AG04450 (cell line): ENCODE measurements around the gene NEMP1. TPM values are rescaled to one million over a fixed set of nuclear protein-coding genes. Genes with fewer than 3 reads are reported as not detected.
A peak's percentile ranks its signal among the peaks of the same experiment; 100 is the strongest.

ENCODE experiments used
- CTCF ChIA-PET: fragments of 300-600, 350-600 bp; formaldehyde crosslinking; extraction: SDS; loops from one replicate; lab custom pipeline; 2022; ENCODE audit warnings: antibody characterized with exemption, inconsistent platforms; lab: Charles Lee
- POLR2A ChIA-PET: fragments of 350-600 bp; formaldehyde crosslinking; extraction: SDS; loops from one replicate; lab custom pipeline; 2021; ENCODE audit warnings: antibody characterized with exemption, inconsistent platforms; lab: Yijun Ruan, JAX
- DNase-seq: peaks from one replicate; pipeline ENCODE4 v3.0.0-alpha.2; 2011; ENCODE audit warnings: low read depth, low spot score
- H3K27ac ChIP-seq: one replicate; pipeline ENCODE4 v1.5.1; 2012; ENCODE audit warnings: low read depth, low read length, control low read depth
- H3K27me3 ChIP-seq: one replicate; pipeline ENCODE4 v1.6.0; 2012; ENCODE audit warnings: low read length; ENCODE audit not compliant: control insufficient read depth, insufficient read depth
- H3K4me3 ChIP-seq: 2 replicates; pipeline ENCODE4 v1.5.1; 2011; ENCODE audit warnings: mild to moderate bottlenecking, low read depth, low read length, control low read depth
- H3K9me3 ChIP-seq: 2 replicates; pipeline ENCODE4 v1.5.1; 2012; ENCODE audit warnings: low read length; ENCODE audit not compliant: control insufficient read depth, insufficient read depth
- polyA plus RNA-seq: library from polyadenylated mRNA; depleted of rRNA; stranded (reverse); fragments of >200 nt; gene quantifications from 2 replicates; pipeline ENCODE4 v1.2.3, GENCODE V29; 2011
- TF ChIP-seq, protein P1 (sequence below): IDR thresholded peaks from 2 replicates; pipeline ENCODE4 v1.5.1; 2011; ENCODE audit warnings: low read depth, low read length, control low read depth, inconsistent platforms

The NEMP1 gene
- polyA plus RNA-seq, 1 experiment: 11.9 TPM

DNA sequence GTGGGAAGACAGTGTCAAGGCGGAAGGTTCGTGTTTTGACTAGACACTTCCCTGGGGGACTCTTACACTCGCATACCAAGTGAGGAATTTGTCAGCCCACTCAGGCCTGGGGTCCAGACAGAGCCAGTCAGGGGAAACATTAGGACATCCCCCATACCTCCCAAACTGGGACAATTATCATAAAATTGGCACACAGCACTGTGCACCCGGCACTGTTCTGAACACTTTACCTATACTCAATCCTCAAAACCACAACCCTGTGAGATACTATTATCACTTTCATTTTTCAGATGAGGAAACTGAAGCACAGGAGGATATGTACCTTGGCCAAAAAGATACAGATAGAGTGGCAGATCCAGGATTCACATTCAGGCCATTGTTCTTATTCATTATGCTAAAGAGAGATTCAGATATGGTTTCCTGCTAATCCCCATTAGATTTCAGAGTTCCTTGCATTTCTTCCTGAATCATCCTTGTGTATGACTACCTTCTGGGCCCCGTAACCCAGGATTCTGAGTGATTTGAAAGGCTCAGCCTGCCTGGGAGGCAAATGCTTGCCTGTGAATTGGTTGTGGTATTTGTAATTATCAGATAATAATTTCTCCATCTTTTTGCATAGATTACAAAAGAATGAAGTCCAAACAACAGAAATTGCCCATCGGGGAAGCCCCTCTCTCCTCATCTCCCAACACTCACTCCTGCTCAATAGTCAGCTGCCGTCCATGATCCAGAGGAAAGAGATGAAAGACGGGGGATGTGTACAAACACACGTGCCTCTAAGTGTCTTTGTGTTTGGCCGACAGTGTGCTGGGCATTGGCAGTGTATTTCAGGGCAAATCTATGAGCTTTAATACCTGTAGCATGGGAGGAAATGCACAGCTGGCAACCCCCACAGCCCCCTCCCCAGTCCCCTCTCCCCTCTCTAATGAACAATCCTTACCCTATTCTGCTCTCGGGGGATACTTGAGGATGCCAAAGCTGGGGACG is 66.9 kb downstream of the NEMP1 start:
- ChIA-PET CTCF (interaction anchor here (15.4 kb wide), 1 partner anchor 48 kb away, joined by 273 read pairs; no protein-coding TSS in a partner anchor), POLR2A (no interaction called here)
- TF ChIP-seq, protein P1, sequence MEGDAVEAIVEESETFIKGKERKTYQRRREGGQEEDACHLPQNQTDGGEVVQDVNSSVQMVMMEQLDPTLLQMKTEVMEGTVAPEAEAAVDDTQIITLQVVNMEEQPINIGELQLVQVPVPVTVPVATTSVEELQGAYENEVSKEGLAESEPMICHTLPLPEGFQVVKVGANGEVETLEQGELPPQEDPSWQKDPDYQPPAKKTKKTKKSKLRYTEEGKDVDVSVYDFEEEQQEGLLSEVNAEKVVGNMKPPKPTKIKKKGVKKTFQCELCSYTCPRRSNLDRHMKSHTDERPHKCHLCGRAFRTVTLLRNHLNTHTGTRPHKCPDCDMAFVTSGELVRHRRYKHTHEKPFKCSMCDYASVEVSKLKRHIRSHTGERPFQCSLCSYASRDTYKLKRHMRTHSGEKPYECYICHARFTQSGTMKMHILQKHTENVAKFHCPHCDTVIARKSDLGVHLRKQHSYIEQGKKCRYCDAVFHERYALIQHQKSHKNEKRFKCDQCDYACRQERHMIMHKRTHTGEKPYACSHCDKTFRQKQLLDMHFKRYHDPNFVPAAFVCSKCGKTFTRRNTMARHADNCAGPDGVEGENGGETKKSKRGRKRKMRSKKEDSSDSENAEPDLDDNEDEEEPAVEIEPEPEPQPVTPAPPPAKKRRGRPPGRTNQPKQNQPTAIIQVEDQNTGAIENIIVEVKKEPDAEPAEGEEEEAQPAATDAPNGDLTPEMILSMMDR: no peak
- no peak overlapping the region for H3K4me3 ChIP-seq
- no peak for DNase-seq
- H3K27me3 ChIP-seq: peaks cover 43% of the 10 kb centered on the region
- no peak overlapping the region for H3K27ac ChIP-seq
- no peaks in the 10 kb centered on the region for H3K9me3 ChIP-seq

DNA sequence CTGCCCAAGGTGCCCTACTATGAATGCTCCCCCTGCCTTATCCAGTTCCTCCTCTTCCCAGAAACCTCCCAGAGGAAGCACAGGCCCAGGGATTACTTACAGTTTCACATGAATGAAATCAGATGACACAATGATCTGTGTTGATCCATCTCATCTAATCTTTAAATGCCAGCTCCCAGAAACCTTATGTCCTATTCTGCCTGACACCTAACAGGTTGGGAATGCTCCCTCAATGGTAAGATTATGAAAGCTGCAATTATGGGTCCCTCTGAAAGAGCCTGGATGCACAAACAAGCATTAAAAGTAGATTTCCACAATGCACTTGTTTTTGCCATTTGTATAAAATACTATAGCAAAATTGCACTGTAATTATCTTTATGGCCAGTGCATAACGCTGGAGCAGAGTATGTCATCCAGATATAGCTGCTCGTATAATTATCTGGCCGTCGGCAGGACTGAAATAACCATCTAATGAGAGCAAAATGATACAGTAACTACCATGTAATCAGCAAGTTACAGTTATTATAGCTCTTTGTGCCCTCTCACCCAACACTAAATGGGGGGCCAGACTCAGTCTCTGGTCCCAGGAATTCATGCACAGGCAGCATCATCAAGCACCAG is 67.9 kb downstream of the NEMP1 start:
- TF ChIP-seq, protein P1: no peak
- ChIA-PET CTCF (interaction anchor here (15.4 kb wide), 1 partner anchor 49 kb away, joined by 273 read pairs; no protein-coding TSS in a partner anchor), POLR2A (no interaction called here)
- Histone ChIP-seq H3K9me3 (no peaks in the 10 kb centered on the region; the same call in 1 of the 2 replicates), H3K27ac (no peak overlapping the region), H3K4me3 (no peak overlapping the region), H3K27me3 (peaks cover 34% of the 10 kb centered on the region)
- no peak for DNase-seq

DNA sequence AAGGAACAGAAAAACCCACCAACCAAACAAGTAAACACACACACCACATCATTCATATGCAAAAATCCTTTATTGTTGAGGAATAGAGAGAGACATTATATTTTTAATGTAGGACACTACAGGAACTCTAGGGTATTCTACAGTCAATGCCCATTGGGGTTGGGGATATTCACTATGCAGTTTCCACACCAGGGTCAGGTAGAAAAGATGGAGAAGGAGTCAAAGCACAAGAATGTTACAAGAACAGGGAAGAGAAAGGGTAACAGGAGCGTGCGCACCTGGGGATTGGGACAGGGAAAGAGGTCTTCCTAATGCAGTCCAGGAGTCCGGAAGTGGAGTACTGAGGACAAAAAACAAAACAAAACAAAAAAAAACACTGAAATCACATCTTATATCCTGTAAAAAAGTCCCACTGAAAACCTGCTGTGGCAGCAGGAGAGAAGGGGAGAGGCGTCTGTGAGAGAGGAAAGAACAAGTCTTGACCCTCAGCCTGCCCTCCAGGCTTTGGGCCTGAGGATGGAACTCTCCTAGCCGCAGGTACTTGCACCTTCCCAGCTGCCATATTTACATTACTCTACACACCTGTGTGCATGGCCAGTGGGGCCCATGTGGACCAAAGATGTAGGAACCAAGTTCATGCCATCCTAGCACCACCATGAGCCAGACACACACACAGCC is 68.5 kb downstream of the NEMP1 start:
- TF ChIP-seq, protein P1: no peak
- H3K27me3 ChIP-seq: peaks cover 27% of the 10 kb centered on the region
- CTCF ChIA-PET: interaction anchor here (2.1 to 15.4 kb wide), 3 partner anchors 7 to 102 kb away, joined by 7 to 273 read pairs (median 15); partner anchors contain the start of genes STAT6 and TAC3
- no peak overlapping the region for H3K4me3 ChIP-seq
- no peak overlapping the region for H3K27ac ChIP-seq
- no peak for DNase-seq
- H3K9me3 ChIP-seq: no peaks in the 10 kb centered on the region; the same call in 1 of the 2 replicates
- POLR2A ChIA-PET: interaction anchor here (1.1 kb wide), 1 partner anchor 102 kb away, joined by 6 read pairs; no protein-coding TSS in a partner anchor

DNA sequence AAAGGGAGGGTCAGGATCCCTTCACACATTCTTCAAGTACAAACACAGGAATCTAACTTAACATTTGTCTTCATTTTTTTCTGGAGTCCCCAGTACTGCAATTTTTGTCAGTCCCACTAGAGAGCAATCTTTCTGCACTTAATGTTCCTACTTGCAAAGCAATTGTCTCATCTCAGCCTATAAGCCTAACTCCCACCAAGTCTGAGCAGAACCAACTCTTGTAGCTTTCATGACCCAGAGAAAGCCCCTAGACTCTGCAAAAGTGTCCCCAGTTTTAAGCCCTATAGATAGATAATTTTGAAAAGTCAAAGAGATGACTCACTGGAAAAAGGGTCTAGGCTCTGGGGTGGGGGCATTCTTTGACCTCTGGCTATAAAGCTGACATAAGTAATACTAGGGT is 70.4 kb downstream of the NEMP1 start:
- no peaks in the 10 kb centered on the region; the same call in 1 of the 2 replicates for H3K9me3 ChIP-seq
- H3K4me3 ChIP-seq: no peak overlapping the region
- no peak overlapping the region for H3K27ac ChIP-seq
- DNase-seq: peak; percentile 46
- POLR2A ChIA-PET: interaction anchor here (0.6 kb wide), 1 partner anchor 52 kb away, joined by 4 read pairs; no protein-coding TSS in a partner anchor
- CTCF ChIA-PET: interaction anchor here (0.5 to 15.4 kb wide), 18 partner anchors 9 to 245 kb away, joined by 3 to 273 read pairs (median 4); partner anchors contain the start of genes HSD17B6, MYO1A, NAB2 and STAT6
- peaks cover 10% of the 10 kb centered on the region for H3K27me3 ChIP-seq
- TF ChIP-seq, protein P1: peak; percentile 78
